Measurements from ENCODE around the gene CTDSP2.

DNA sequence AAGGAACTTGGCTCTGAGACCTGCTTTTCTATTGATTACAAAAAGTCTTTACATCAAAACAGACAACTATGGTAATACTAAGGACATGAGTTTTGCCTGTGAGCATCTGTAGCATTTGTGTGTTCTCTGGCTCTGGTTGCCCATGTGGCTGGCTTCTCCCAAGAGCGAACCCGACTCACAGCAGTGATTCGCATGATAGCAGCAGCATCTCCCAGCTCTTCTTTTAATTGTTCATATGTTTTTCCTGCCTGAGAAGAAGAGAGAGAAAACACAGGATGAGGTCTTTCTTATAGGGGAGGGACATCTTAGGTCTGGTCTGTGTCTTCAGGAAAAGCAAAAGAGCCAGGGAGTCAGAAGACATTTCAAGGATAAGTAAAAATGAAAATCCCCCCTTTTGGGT lies 45.6 kb downstream of the CTDSP2 start:
- no peak for TF ChIP-seq POLR2A (IDR thresholded peaks at IDR 0.05)
- TF ChIP-seq, protein P1, sequence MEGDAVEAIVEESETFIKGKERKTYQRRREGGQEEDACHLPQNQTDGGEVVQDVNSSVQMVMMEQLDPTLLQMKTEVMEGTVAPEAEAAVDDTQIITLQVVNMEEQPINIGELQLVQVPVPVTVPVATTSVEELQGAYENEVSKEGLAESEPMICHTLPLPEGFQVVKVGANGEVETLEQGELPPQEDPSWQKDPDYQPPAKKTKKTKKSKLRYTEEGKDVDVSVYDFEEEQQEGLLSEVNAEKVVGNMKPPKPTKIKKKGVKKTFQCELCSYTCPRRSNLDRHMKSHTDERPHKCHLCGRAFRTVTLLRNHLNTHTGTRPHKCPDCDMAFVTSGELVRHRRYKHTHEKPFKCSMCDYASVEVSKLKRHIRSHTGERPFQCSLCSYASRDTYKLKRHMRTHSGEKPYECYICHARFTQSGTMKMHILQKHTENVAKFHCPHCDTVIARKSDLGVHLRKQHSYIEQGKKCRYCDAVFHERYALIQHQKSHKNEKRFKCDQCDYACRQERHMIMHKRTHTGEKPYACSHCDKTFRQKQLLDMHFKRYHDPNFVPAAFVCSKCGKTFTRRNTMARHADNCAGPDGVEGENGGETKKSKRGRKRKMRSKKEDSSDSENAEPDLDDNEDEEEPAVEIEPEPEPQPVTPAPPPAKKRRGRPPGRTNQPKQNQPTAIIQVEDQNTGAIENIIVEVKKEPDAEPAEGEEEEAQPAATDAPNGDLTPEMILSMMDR (IDR thresholded peaks at IDR 0.05) = no peak
- no peak for TF ChIP-seq EP300 (IDR thresholded peaks at IDR 0.05)
- no peak for TF ChIP-seq POLR2AphosphoS5 (IDR thresholded peaks at IDR 0.05)

All from gastroesophageal sphincter (tissue), 3 donors.